Esophagus muscularis mucosa (tissue), 4 donors: ENCODE measurements around the gene CNNM4. TPM values are rescaled to one million over a fixed set of nuclear protein-coding genes. Genes with fewer than 3 reads are reported as not detected.
A peak's percentile ranks its signal among the peaks of the same experiment; 100 is the strongest.

Experiments used
- DNase-seq: peaks from one replicate; pipeline ENCODE4 v3.0.0-alpha.2; 2017; ENCODE audit errors: extremely low spot score
- H3K27ac ChIP-seq, 4 donors: fragments of 200-600 bp; sonication (generic); replicated peaks in 1 of 4; 1 replicate in 3 of 4; 2 replicates in 1 of 4; pipeline ENCODE4 v1.5.1; 2016 to 2019; ENCODE audit warnings: mild to moderate bottlenecking in 1 of 4
- H3K27me3 ChIP-seq, 4 donors: fragments of 200-600 bp; sonication (generic); one replicate each; pipeline versions ENCODE4 v1.5.1 to v1.6.0; 2016 to 2019
- H3K36me3 ChIP-seq, 4 donors: fragments of 200-600 bp; sonication (generic); one replicate each; pipeline ENCODE4 v1.5.1; 2016 to 2019
- H3K4me1 ChIP-seq, 4 donors: fragments of 200-600 bp; sonication (generic); one replicate each; pipeline ENCODE4 v1.5.1; 2016 to 2019
- H3K4me3 ChIP-seq, 4 donors: fragments of 200-600 bp; sonication (generic); 1 replicate in 2 of 4; 2 replicates in 2 of 4; pipeline ENCODE4 v1.5.1; 2016 to 2019; ENCODE audit warnings: mild to moderate bottlenecking in 4 of 4, moderate library complexity in 1 of 4
- H3K9me3 ChIP-seq, 4 donors: fragments of 200-600 bp; sonication (generic); 1 replicate in 3 of 4; 2 replicates in 1 of 4; pipeline ENCODE4 v1.5.1; 2016 to 2019
- CTCF ChIP-seq, 3 experiments: fragments of 200-600 bp in 2 of 3; fragments of 450-650 bp in 1 of 3; sonication (generic) in 2 of 3; IDR thresholded peaks; one replicate each; pipeline ENCODE4 v1.5.1; 2017 to 2019; ENCODE audit warnings: antibody characterized with exemption in 3 of 3, mild to moderate bottlenecking in 2 of 3, moderate library complexity in 1 of 3
- EP300 ChIP-seq: sonication (generic); formaldehyde crosslinking; IDR thresholded peaks from one replicate; pipeline ENCODE4 v1.6.1; 2017; ENCODE audit warnings: antibody characterized with exemption
- POLR2A ChIP-seq: fragments of 450-650 bp; IDR thresholded peaks from one replicate; pipeline ENCODE4 v1.6.1; 2017; ENCODE audit warnings: antibody characterized with exemption, moderate library complexity, mild to moderate bottlenecking, low read depth
- POLR2AphosphoS5 ChIP-seq, 2 donors: sonication (generic); formaldehyde crosslinking; IDR thresholded peaks; one replicate each; pipeline ENCODE4 v1.6.1; 2017; ENCODE audit warnings: antibody characterized with exemption in 2 of 2
- WGBS: methylation state at CpG from one replicate; pipeline ENCODE4 v1.1.5; 2018; 5-methylcytosine and 5-hydroxymethylcytosine counted together
- intact Hi-C: fragments of 100-400 bp; cut with DNase I; formaldehyde crosslinking; loops from one replicate; pipeline ENCODE4 v1.15.1; 2023
- total RNA-seq, 4 donors: library from RNA; depleted of rRNA; stranded (reverse); fragments of >200 nt; gene quantifications; one replicate each; pipeline versions ENCODE4 v1.1.0 to v1.2.1, GENCODE V29; 2016

Gene CNNM4
- total RNA-seq, 4 donors from 2014 or later, result 3.3 to 7.5 (median 5.3) TPM

- H3K4me1 ChIP-seq, result no peaks in the 10 kb centered on the region
- H3K4me3 ChIP-seq, result no peak overlapping the region
- H3K9me3 ChIP-seq, result no peaks in the 10 kb centered on the region
- H3K27me3 ChIP-seq, result no peaks in the 10 kb centered on the region
- no peak overlapping the region for H3K27ac ChIP-seq
- no peak for DNase-seq
- no peak for TF ChIP-seq CTCF (IDR thresholded peaks at IDR 0.05)
- no peak for TF ChIP-seq EP300
- TF ChIP-seq POLR2AphosphoS5 (IDR thresholded peaks at IDR 0.05), result no peak
- no peak for TF ChIP-seq POLR2A
- WGBS, result 89% methylated on average over 5 of the region's 5 CpGs
- intact Hi-C loops, result no loop called here
- H3K36me3 ChIP-seq, result peaks cover 28 to 98% (median 63%) of the 10 kb centered on the region in 4 donors
Observed at GRCh38 chr2:96727431-96727830, 33.3 kb upstream of the CNNM4 start.

- no peak overlapping the region for H3K4me3 ChIP-seq
- no peak overlapping the region for H3K27ac ChIP-seq
- H3K9me3 ChIP-seq, result no peaks in the 10 kb centered on the region
- WGBS, result 92% methylated on average over 7 of the region's 7 CpGs
- H3K27me3 ChIP-seq, result no peaks in the 10 kb centered on the region
- DNase-seq, result no peak
- intact Hi-C loops, result no loop called here
- peaks cover under 1 to 8% (median 6%) of the 10 kb centered on the region in 4 donors for H3K4me1 ChIP-seq
- H3K36me3 ChIP-seq, result peaks cover 44 to 94% (median 80%) of the 10 kb centered on the region in 4 donors
- no peak for TF ChIP-seq EP300
- no peak for TF ChIP-seq POLR2AphosphoS5 (IDR thresholded peaks at IDR 0.05)
- TF ChIP-seq CTCF (IDR thresholded peaks at IDR 0.05), result no peak
- no peak for TF ChIP-seq POLR2A
Observed at GRCh38 chr2:96729748-96730147, 31.0 kb upstream of the CNNM4 start.

GRCh38 chr2:96730212-96730611 is 30.5 kb upstream of the CNNM4 start:
- intact Hi-C loops, result no loop called here
- no peak for DNase-seq
- H3K36me3 ChIP-seq, result peaks cover 44 to 89% (median 80%) of the 10 kb centered on the region in 4 donors
- no peak overlapping the region for H3K4me3 ChIP-seq
- WGBS, result 87% methylated on average over 2 of the region's 2 CpGs
- no peaks in the 10 kb centered on the region for H3K27me3 ChIP-seq
- TF ChIP-seq CTCF (IDR thresholded peaks at IDR 0.05), result no peak
- peaks cover 5 to 13% (median 11%) of the 10 kb centered on the region in 4 donors for H3K4me1 ChIP-seq
- no peak overlapping the region for H3K27ac ChIP-seq
- no peaks in the 10 kb centered on the region for H3K9me3 ChIP-seq

- no peak for DNase-seq
- TF ChIP-seq EP300 (no peak), POLR2A (no peak), CTCF (IDR thresholded peaks at IDR 0.05) (no peak), POLR2AphosphoS5 (IDR thresholded peaks at IDR 0.05) (no peak)
- H3K27me3 ChIP-seq, result no peaks in the 10 kb centered on the region
- intact Hi-C loops, result no loop called here
- 94% methylated on average over 3 of the region's 3 CpGs for WGBS
- H3K36me3 ChIP-seq, result peaks cover 28 to 61% (median 51%) of the 10 kb centered on the region in 4 donors
- H3K9me3 ChIP-seq, result no peaks in the 10 kb centered on the region
- H3K27ac ChIP-seq, result no peak overlapping the region
- peaks cover 24 to 50% (median 41%) of the 10 kb centered on the region in 4 donors for H3K4me1 ChIP-seq
- H3K4me3 ChIP-seq, result no peak overlapping the region
Observed at GRCh38 chr2:96733931-96734330, 26.8 kb upstream of the CNNM4 start.

GRCh38 chr2:96734880-96735583 is 25.7 kb upstream of the CNNM4 start:
- no peak overlapping the region for H3K4me3 ChIP-seq
- no peaks in the 10 kb centered on the region for H3K27me3 ChIP-seq
- H3K9me3 ChIP-seq, result no peaks in the 10 kb centered on the region
- no peak for DNase-seq
- 60% methylated on average over 8 of the region's 8 CpGs for WGBS
- peak overlapping the region; percentile 41 to 73 (median 50) for H3K27ac ChIP-seq
- H3K4me1 ChIP-seq, result peaks cover 31 to 57% (median 46%) of the 10 kb centered on the region in 4 donors
- no peak for TF ChIP-seq POLR2A
- no peak for TF ChIP-seq CTCF (IDR thresholded peaks at IDR 0.05)
- no peak for TF ChIP-seq POLR2AphosphoS5 (IDR thresholded peaks at IDR 0.05)
- TF ChIP-seq EP300, result no peak
- intact Hi-C loops, result loop anchor here (5.0 kb wide), 1 partner anchor 98 kb away; the partner anchor contains the start of gene KANSL3
- peaks cover 28 to 50% (median 43%) of the 10 kb centered on the region in 4 donors for H3K36me3 ChIP-seq
